ENCODE data around the gene NCSTN.

GRCh38 chr1:160361199-160361598 lies 18.0 kb downstream of the NCSTN start:
- TF ChIP-seq ZBTB7A (IDR thresholded peaks at IDR 0.05; ENCODE audit: low read depth): no peak
- TF ChIP-seq YY1 (IDR thresholded peaks at IDR 0.05; ENCODE audit: low read depth): no peak
- TF ChIP-seq EGR1 (IDR thresholded peaks at IDR 0.05): no peak
- TF ChIP-seq CEBPB (IDR thresholded peaks at IDR 0.05): no peak
- no peak for TF ChIP-seq REST (IDR thresholded peaks at IDR 0.05; ENCODE audit: low read depth)
- TF ChIP-seq EP300 (IDR thresholded peaks at IDR 0.05; ENCODE audit: borderline replicate concordance): no peak
- TF ChIP-seq TCF12 (IDR thresholded peaks at IDR 0.05; ENCODE audit: low read depth): no peak
- no peak for TF ChIP-seq TAF1 (IDR thresholded peaks at IDR 0.05; ENCODE audit: low read depth)
- TF ChIP-seq USF1 (IDR thresholded peaks at IDR 0.05): no peak
- no peak for TF ChIP-seq RAD21 (IDR thresholded peaks at IDR 0.05; ENCODE audit: low read depth)
